ENCODE results near the gene TSACC.

- TF ChIP-seq EZH2 (optimal IDR thresholded peaks at IDR 0.05; ENCODE audit: low read depth, low read length) (no peak), CTCF (IDR thresholded peaks at IDR 0.05; ENCODE audit: low read length) (no peak)
Observed at GRCh38 chr1:156367383-156368156, 29.2 kb downstream of the TSACC start.
